H1 (cell line): ENCODE results near the gene OR12D2.

ENCODE experiments used
- ASH2L ChIP-seq: fragments of 200-600, 300-600 bp; sonication (generic); IDR thresholded peaks from one replicate; pipeline ENCODE4 v1.7.1; 2017; ENCODE audit warnings: low read length
- FOSL1 ChIP-seq: IDR thresholded peaks from 2 replicates; pipeline ENCODE4 v1.6.1; 2011; ENCODE audit warnings: mild to moderate bottlenecking, low read depth, low read length, moderate library complexity; ENCODE audit not compliant: insufficient read depth
- RFX5 ChIP-seq: IDR thresholded peaks from 2 replicates; pipeline ENCODE4 v1.6.1; 2011; ENCODE audit warnings: low read depth, low read length, improper control_type of control experiment, borderline replicate concordance
- SUZ12 ChIP-seq: fragments of 200-600 bp; sonication (generic); IDR thresholded peaks from 2 replicates; pipeline ENCODE4 v1.6.1; 2012; ENCODE audit warnings: mild to moderate bottlenecking, inconsistent platforms, low read length, moderate library complexity, mixed read lengths
- ZNF274 ChIP-seq: IDR thresholded peaks from 2 replicates; pipeline ENCODE4 v1.7.0; 2012; ENCODE audit warnings: low read length, borderline replicate concordance; ENCODE audit errors: extremely low read depth

GRCh38 chr6:29355603-29356002 is 39.8 kb upstream of the OR12D2 start:
- no peak for TF ChIP-seq FOSL1
- no peak for TF ChIP-seq RFX5
- TF ChIP-seq ASH2L, result no peak
- no peak for TF ChIP-seq SUZ12
- no peak for TF ChIP-seq ZNF274
